AG04450 (cell line): ENCODE data around the gene TMEM107. TPM values are rescaled to one million over a fixed set of nuclear protein-coding genes. Genes with fewer than 3 reads are reported as not detected.

Source experiments
- CTCF ChIA-PET: fragments of 300-600, 350-600 bp; formaldehyde crosslinking; extraction: SDS; loops from one replicate; lab custom pipeline; 2022; ENCODE audit warnings: antibody characterized with exemption, inconsistent platforms; lab: Charles Lee
- POLR2A ChIA-PET: fragments of 350-600 bp; formaldehyde crosslinking; extraction: SDS; loops from one replicate; lab custom pipeline; 2021; ENCODE audit warnings: antibody characterized with exemption, inconsistent platforms; lab: Yijun Ruan, JAX
- DNase-seq: peaks from one replicate; pipeline ENCODE4 v3.0.0-alpha.2; 2011; ENCODE audit warnings: low read depth, low spot score
- H3K27ac ChIP-seq: one replicate; pipeline ENCODE4 v1.5.1; 2012; ENCODE audit warnings: low read depth, low read length, control low read depth
- H3K27me3 ChIP-seq: one replicate; pipeline ENCODE4 v1.6.0; 2012; ENCODE audit warnings: low read length; ENCODE audit not compliant: control insufficient read depth, insufficient read depth
- H3K4me3 ChIP-seq: 2 replicates; pipeline ENCODE4 v1.5.1; 2011; ENCODE audit warnings: mild to moderate bottlenecking, low read depth, low read length, control low read depth
- H3K9me3 ChIP-seq: 2 replicates; pipeline ENCODE4 v1.5.1; 2012; ENCODE audit warnings: low read length; ENCODE audit not compliant: control insufficient read depth, insufficient read depth
- polyA plus RNA-seq: library from polyadenylated mRNA; depleted of rRNA; stranded (reverse); fragments of >200 nt; gene quantifications from 2 replicates; pipeline ENCODE4 v1.2.3, GENCODE V29; 2011
- TF ChIP-seq, protein P1 (sequence below): IDR thresholded peaks from 2 replicates; pipeline ENCODE4 v1.5.1; 2011; ENCODE audit warnings: low read depth, low read length, control low read depth, inconsistent platforms

TMEM107 gene
- polyA plus RNA-seq, 1 experiment, result 9.6 TPM

- Histone ChIP-seq H3K27me3 (no peaks in the 10 kb centered on the region), H3K27ac (no peak overlapping the region), H3K4me3 (no peak overlapping the region), H3K9me3 (no peaks in the 10 kb centered on the region; the same call in 1 of the 2 replicates)
- DNase-seq, result no peak
- POLR2A ChIA-PET, result interaction anchor here (3.3 kb wide), 1 partner anchor 14 kb away, joined by 20 read pairs; no protein-coding TSS in a partner anchor
- CTCF ChIA-PET, result interaction anchor here (1.2 to 2.0 kb wide), 6 partner anchors 9 to 98 kb away, joined by 3 to 17 read pairs (median 6); no protein-coding TSS in a partner anchor
- TF ChIP-seq, protein P1, sequence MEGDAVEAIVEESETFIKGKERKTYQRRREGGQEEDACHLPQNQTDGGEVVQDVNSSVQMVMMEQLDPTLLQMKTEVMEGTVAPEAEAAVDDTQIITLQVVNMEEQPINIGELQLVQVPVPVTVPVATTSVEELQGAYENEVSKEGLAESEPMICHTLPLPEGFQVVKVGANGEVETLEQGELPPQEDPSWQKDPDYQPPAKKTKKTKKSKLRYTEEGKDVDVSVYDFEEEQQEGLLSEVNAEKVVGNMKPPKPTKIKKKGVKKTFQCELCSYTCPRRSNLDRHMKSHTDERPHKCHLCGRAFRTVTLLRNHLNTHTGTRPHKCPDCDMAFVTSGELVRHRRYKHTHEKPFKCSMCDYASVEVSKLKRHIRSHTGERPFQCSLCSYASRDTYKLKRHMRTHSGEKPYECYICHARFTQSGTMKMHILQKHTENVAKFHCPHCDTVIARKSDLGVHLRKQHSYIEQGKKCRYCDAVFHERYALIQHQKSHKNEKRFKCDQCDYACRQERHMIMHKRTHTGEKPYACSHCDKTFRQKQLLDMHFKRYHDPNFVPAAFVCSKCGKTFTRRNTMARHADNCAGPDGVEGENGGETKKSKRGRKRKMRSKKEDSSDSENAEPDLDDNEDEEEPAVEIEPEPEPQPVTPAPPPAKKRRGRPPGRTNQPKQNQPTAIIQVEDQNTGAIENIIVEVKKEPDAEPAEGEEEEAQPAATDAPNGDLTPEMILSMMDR, result no peak
Measured at GRCh38 chr17:8159032-8159400, 17.2 kb downstream of the TMEM107 start.

GRCh38 chr17:8158267-8159031 is 17.7 kb downstream of the TMEM107 start:
- H3K9me3 ChIP-seq, result no peaks in the 10 kb centered on the region; the same call in 1 of the 2 replicates
- H3K27ac ChIP-seq, result peak overlapping the region; percentile 70
- peak; percentile 68 for DNase-seq
- ChIA-PET POLR2A (interaction anchor here (0.6 to 3.3 kb wide), 2 partner anchors 15 to 40 kb away, joined by 3 to 20 read pairs; no protein-coding TSS in a partner anchor), CTCF (interaction anchor here (0.6 to 2.0 kb wide), 12 partner anchors 10 to 98 kb away, joined by 3 to 17 read pairs (median 3); partner anchors contain the start of genes ALOXE3 and HES7)
- TF ChIP-seq, protein P1, result peak; percentile 88
- H3K27me3 ChIP-seq, result no peaks in the 10 kb centered on the region
- H3K4me3 ChIP-seq, result no peak overlapping the region

GRCh38 chr17:8156246-8156992 is 19.8 kb downstream of the TMEM107 start:
- TF ChIP-seq, protein P1, result no peak
- CTCF ChIA-PET, result interaction anchor here (1.2 kb wide), 3 partner anchors 19 to 96 kb away, joined by 3 to 4 read pairs (median 4); no protein-coding TSS in a partner anchor
- peak; percentile 100 for DNase-seq
- Histone ChIP-seq H3K9me3 (no peaks in the 10 kb centered on the region; the same call in 1 of the 2 replicates), H3K27ac (peak overlapping the region; percentile 97), H3K4me3 (peak overlapping the region; percentile 72), H3K27me3 (no peaks in the 10 kb centered on the region)
- POLR2A ChIA-PET, result interaction anchor here (0.6 to 2.0 kb wide), 7 partner anchors 17 to 67 kb away, joined by 3 to 23 read pairs (median 3); no protein-coding TSS in a partner anchor

GRCh38 chr17:8155996-8156245 is 20.3 kb downstream of the TMEM107 start:
- Histone ChIP-seq H3K27me3 (no peaks in the 10 kb centered on the region), H3K9me3 (no peaks in the 10 kb centered on the region; the same call in 1 of the 2 replicates), H3K27ac (peak overlapping the region; percentile 88), H3K4me3 (peak overlapping the region; percentile 72)
- TF ChIP-seq, protein P1, result no peak
- ChIA-PET CTCF (interaction anchor here (1.2 kb wide), 2 partner anchors 18 to 37 kb away, joined by 3 to 4 read pairs; no protein-coding TSS in a partner anchor), POLR2A (interaction anchor here (0.9 to 2.0 kb wide), 3 partner anchors 17 to 37 kb away, joined by 3 to 23 read pairs (median 4); no protein-coding TSS in a partner anchor)
- no peak for DNase-seq
